CD1c-positive myeloid dendritic cell (primary cell): ENCODE data around the gene NUDT2.

Experiments used
- DNase-seq: peaks from one replicate; pipeline ENCODE4 v3.0.0-alpha.2; 2016; ENCODE audit errors: extremely low spot score

The NUDT2 gene

DNA sequence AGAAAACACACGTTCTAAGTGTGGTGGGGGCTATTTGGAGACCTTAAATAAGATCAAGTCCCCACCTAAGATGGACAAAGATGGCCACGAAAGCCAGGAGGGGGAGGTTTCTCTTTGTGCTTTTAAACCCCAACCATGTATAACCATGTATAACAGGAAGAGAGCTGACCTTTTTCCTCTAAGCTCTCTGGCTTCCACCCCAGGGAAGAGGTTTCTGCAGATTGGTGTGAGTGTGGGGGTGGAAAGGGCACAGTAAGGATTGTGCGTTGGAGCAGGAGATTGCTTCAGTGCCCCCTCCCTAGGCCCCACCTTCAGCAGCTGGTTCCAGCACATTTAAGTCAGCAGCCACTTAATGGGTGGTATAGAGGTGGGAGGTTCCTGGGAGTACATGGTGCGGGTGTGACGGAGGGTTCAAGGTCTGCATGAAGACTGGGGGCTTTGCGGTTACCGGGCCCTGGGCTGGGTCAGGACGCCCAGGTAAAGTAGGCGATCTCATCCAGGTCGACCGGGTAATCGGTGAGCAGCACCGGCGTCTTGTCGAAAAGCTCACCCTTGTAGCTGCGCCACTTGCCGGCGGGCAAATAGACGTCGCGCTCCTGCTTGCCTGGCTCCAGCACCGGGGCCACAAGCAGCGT is 41.1 kb downstream of the NUDT2 start:
- no peak for DNase-seq

- DNase-seq, result peak; percentile 52
These were observed 41.9 kb downstream of the NUDT2 start for GRCh38 chr9:34370970-34371880.

- DNase-seq, result no peak
These were observed 42.6 kb downstream of the NUDT2 start for GRCh38 chr9:34371886-34372466.

- DNase-seq, result no peak
These were observed 43.2 kb downstream of the NUDT2 start for GRCh38 chr9:34372467-34373011.

DNA sequence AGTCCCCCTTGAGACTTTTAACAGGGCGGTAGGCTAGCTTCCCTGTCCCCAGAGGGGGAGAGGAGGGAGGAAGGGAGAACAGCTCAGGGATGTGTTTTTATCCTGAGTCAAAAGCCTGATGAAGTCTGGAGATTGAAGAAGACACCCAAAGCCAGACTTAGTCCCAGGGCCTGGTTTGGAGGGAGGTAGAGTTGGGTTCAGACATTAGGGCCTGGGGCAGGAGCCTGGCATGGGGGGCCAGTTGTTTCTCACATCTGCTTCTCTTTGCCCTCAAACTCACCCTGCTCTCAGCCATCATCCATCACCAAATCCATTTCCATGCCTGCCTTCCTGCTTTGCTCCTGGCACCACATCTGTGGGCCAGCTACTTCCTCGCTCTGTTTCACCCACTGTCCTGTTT is 44.4 kb downstream of the NUDT2 start:
- no peak for DNase-seq

GRCh38 chr9:34374339-34374738 is 45.0 kb downstream of the NUDT2 start:
- DNase-seq, result no peak

- DNase-seq, result no peak
These were observed 45.7 kb downstream of the NUDT2 start for GRCh38 chr9:34374905-34375552.

DNA sequence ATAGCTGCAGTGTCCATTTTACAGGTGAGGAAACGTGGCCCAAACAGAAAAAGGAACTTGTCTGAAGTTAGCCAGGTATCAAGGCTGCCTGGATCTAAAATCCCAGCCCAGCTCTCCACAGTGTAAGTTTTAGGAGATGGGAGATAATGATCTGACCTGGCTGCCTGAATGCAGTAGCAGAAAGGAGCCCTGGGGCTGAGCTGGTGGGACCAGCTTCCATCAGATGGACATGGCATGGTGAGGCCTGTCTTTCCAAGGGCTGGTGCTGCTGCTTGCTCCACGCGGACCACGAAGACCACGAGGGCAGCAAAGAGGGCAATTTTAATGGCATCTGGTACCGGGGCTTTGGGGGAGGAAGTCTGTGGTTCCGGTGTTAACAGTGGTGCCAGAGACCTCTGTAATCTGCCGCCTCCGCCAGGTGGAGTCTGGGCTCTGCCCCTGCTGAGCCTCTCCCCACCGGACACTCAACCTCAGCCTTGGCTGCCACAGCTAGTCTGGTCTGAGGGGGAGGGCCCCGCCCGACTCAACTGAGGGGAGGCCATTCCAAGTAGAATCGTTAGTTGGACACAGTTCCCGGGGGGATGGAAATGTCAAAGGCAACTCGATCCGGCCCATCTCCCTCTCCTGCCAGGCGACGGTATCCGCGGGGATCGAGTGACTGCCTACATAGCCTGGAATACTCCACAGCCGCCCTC is 46.7 kb downstream of the NUDT2 start:
- DNase-seq, result peak; percentile 15

DNA sequence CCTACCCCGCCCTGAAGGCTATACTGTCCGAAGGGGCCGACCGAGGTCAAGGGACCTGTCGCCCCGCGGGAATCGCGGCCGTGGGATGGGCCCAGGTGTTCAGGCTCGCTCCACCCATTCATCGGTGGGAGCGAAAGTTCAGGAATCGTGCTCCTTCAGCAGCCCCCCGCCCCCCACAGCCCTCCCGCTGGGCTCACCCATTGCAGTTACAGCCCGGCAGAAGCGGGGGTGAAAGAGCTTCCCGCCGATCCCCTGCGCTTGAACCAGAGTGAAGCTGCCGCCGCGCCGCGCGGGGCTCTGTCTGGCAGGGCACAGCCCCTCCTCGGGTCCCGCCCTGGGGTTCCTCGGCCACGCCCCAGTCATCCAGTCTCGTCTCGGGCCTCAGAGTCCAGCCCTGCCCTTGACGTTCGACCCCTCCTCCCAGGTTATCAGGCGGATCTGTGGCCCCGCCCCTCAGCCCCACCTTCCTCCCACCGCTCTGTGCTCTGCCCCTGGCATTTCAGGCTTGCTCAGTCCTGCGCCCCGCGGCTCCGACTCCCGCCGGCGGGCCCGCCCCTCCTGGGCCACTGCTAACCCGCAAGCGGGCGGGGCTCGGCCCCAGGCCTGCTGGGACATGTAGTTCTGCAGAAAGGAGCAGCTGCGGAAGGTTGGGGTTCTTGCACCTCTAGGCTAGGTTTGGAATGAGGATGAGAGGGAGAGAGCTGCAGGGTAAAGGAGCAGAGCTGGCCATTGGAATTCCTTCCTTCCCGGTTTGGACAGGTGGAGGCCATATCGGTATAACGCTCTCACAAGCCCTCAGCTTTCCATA is 47.4 kb downstream of the NUDT2 start, which contains the start of gene MYORG:
Gene MYORG (minus strand): TSS at position 303 of the 808 bp plus-strand sequence. CDS start 3,955 bp downstream, outside the sequence.
- DNase-seq, result peak; percentile 94

DNA sequence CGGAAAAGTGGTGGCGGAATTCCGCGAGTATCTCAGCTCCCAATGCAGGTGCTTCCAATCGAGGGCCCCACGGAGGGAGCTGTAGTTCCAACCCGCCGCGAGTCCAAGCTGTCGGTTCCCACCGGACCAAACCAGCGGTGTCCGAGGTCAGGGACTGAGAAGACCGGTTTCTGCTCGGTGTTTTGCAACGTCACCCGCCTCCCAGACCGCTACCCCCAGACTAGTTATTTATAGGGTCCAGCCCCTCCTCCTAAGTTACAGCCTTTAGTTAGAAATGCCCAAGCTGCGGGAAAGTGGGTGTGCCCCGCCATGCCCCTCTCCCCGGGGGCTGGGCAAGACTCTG is 48.0 kb downstream of the NUDT2 start:
- DNase-seq, result peak; percentile 7

- DNase-seq, result no peak
These were observed 49.1 kb downstream of the NUDT2 start for GRCh38 chr9:34378376-34379060.

DNA sequence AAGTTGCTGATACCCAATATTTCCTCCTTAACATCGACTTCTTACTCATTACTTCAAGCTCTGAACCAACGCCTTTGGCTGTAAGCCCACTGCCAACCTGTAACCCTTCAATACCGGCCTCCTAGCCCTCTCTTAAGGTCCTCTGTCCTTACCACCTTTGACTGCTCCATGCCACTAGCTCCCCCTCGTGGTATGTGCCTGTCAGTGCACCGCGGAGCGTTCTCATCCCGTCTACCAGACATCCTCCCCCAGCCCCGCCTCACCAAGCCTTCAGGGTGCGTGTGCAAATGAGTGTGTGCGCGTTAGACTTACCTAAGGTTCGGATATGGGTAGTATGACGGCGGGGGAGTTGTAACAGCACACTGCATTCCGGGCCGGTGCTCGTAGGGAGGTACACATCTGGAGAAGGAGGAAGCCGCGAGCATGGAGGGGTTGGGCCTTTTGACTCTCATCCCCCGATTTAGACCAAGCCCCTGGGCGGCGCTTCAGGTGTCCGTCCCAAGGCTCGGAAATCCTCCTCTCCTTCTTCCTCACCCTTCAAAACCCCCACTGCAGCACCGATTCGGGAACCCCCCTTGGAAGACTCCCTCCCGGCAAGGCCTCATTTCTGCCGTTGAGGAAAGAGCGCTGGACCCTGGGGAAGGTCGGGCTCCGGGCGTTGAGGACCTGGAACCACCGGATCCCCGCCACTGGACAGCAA is 50.1 kb downstream of the NUDT2 start:
- DNase-seq, result peak; percentile 93

DNA sequence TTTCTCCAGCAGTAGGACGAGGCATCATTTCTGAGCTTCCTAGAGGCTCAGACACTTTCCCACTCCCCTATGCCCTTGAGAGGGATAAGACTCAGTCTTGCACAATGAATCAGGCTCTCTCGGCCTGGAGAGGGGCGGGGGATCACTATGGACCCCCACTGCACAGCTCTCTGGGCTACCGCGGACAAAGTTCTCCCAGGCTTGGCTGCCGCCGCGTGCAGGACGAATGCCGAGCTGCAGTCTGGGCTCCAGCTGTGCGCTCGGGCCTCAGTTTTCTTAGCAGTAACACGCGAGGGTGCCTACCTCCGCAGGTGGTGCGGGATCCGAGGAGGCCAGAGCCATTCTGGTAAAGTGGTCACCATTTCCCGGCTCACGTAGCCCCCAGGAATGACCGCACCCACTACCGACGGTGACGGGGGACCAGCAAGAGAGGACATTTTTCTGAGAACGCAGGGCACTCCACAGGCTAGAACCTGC is 50.7 kb downstream of the NUDT2 start:
- DNase-seq, result no peak

DNA sequence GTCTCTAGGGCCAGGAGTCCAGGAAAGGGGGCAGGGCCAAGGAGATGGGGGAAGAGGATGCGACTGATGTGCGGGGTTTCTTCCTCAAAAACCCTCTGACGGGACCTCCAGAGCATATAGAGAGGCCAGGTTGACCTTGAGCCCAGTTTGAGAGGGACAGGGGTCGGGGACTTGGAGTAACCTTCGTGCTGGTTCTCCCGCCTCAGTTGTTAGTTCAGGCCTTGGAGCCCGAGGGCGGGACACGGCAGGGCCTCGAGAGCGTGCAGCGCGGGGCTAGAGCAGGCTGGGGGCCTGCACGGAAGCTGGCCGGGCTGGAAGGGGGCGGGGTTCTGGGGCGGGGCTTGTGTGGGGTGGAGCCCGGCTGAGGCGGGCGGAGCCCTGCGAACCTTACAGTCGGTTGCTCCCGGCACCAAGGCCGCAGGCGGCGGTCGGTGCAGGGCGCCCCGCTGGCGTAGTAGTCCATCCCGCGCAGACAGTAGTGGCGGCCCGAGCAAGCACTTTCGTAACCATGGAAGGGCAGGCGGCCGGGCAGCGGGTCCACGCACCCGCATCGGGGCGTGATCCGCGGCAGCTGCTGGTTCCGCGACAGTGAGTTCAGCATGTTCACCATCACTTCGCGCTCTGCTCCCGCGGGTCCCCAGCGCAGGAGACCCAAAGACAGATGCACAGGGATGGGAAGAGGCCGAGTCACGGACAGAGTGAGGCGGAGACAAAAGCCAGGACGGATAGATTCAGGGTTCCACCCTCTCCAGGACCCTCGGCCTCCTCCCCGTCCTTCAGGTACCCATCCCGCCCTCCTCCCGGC is 51.3 kb downstream of the NUDT2 start:
- DNase-seq, result peak; percentile 88

DNA sequence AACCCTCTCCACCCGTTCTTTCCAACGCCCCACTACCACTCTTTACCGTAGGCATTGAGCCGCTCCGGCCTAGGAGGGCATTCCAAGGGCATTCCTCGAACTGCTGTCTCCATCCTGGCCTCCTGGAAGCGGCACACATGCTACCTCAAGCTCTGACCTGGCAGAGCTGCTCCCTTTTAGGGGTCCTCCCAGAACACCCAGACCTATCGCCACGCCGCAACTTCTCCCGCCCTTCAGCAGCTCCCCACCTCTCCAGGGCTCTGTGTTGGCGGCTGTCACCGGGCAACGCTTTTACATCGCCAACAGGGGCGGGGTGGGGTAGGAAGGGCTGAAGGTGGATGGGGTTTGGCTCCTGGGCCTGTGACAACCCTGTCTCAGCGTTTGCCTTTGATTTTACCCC is 52.0 kb downstream of the NUDT2 start:
- DNase-seq, result no peak

DNA sequence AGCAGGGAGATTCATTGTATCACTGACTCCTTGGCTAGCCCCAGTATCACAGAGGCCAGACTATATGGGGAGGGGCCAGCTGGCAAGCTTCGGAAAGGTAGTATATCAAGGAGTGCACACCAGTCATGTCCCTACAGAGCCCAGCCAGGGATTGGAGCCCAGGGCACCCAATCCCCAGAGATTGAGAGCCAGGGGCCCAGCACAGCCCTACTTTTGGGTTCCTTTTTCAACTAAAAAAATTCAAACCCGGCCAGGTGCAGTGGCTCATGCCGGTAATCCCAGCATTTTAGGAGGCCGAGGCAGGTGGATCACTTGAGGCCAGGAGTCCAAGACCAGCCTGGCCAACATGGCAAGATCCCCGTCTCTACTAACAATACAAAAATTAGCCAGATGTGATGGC is 52.7 kb downstream of the NUDT2 start:
- no peak for DNase-seq

DNA sequence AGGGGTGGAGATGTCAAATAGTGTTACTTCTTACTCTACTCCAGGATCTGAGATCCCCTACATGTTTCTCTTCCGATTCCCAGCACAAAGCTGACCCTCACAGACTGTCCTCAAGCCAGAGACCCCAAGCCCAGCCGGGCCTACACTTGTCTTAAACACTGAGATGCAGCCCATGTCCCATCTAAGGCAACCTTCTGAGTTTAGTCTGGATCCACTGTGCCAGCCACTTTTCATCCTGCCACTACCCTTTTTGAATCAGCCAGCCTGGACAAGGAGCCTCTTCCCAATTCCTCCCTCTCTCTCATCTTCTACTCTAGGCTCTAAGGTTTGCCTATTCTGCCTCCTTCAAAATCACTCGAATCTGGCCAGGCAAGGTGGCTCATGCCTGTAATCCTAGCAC is 53.5 kb downstream of the NUDT2 start:
- DNase-seq, result no peak

DNA sequence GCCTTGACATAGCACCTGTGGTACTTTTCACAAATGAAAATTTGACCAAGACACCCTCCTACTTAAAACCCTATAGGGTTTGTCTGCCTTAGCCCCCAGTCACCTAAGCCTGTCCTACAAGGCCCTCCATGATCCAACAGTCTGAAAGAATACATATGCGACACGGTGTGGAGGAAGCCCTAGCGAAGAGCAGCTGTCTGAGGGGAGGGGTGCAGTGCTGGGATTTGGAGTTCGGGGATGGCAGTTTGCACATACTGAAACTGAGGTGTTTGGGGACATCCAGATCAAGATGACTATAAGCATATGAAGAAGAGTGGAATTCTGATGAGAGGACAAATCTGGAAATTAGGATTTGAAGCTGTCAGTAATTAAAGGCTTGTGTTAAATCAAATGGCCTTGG is 54.5 kb downstream of the NUDT2 start:
- DNase-seq, result no peak
